ENCODE data around the gene TM6SF1. TPM values are rescaled to one million over a fixed set of nuclear protein-coding genes. Genes with fewer than 3 reads are reported as not detected.

Gene TM6SF1
- total RNA-seq, 2 donors from 2014 or later, result 0.62 to 1.5 TPM

DNA sequence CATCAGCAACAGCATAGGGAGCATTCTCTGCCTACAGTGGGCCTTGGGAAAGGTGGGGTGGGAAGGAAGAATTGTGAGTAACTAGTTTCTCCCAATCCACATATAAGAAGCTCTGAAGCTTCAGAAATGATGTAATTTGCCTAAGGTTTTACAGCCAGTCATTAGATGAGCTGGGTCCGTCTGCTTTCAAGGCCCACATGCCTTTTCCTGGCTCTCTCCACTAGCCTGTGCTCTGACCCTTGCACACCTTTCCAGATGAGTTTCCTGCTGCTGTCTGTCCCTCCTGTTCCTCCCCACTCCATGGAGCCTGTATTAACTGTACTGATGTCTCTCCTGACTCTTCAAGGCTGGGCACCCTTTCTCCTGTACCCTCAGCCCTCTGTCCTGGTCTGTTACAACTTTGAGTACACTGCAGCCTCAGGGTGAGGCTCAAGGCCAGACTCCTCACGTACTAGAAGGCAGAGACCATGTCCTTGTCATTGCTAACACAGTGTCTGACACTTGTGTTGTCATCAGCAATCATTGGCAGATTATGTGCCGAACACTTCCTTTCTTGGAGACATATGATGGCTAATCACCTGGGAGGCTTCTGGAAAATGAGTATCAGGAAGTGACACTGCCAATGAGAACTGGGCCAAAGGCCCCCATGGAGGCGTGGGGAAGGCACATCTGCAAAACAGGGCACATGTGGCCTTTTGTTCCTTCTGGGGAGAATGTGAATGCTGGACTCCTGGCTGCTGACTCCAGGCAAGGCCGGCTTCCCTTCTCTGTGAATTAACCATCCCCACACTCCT is 6.6 kb downstream of the TM6SF1 start:
- Histone ChIP-seq H3K9me3 (no peaks in the 10 kb centered on the region), H3K27ac (no peak overlapping the region), H3K4me3 (no peak overlapping the region), H3K4me1 (no peaks in the 10 kb centered on the region), H3K27me3 (no peaks in the 10 kb centered on the region), H3K36me3 (no peaks in the 10 kb centered on the region), H3K9ac (ENCODE audit: low read depth in 2 of 2, low read length in 2 of 2) (no peak overlapping the region)
- TF ChIP-seq, protein P1, sequence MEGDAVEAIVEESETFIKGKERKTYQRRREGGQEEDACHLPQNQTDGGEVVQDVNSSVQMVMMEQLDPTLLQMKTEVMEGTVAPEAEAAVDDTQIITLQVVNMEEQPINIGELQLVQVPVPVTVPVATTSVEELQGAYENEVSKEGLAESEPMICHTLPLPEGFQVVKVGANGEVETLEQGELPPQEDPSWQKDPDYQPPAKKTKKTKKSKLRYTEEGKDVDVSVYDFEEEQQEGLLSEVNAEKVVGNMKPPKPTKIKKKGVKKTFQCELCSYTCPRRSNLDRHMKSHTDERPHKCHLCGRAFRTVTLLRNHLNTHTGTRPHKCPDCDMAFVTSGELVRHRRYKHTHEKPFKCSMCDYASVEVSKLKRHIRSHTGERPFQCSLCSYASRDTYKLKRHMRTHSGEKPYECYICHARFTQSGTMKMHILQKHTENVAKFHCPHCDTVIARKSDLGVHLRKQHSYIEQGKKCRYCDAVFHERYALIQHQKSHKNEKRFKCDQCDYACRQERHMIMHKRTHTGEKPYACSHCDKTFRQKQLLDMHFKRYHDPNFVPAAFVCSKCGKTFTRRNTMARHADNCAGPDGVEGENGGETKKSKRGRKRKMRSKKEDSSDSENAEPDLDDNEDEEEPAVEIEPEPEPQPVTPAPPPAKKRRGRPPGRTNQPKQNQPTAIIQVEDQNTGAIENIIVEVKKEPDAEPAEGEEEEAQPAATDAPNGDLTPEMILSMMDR (IDR thresholded peaks at IDR 0.05), result no peak
- intact Hi-C loops (cut with DNase I), result no loop called here
- no peak for DNase-seq

DNA sequence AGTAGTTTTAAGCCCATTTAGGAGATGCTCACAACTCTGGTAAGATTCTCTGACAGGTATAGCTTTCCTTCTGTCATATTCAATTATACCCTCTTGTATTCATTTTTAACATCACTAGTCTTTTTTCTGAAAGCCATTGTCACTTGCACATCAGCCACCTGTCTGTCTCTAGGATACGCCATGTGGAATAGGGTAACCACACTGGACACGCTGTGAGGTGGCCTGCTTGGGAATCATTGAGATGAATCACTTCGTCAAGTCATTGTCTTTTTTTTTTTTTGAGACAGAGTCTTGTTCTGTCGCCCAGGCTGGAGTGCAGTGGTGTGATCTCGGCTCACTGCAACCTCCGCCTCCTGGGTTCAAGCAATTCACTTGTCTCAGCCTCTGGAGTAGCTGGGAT is 7.4 kb downstream of the TM6SF1 start:
- DNase-seq, result no peak
- Histone ChIP-seq H3K9me3 (no peaks in the 10 kb centered on the region), H3K27me3 (no peaks in the 10 kb centered on the region), H3K9ac (ENCODE audit: low read depth in 2 of 2, low read length in 2 of 2) (no peak overlapping the region), H3K4me3 (no peak overlapping the region), H3K4me1 (no peaks in the 10 kb centered on the region), H3K27ac (no peak overlapping the region), H3K36me3 (no peaks in the 10 kb centered on the region)
- TF ChIP-seq, protein P1 (IDR thresholded peaks at IDR 0.05), result no peak
- intact Hi-C loops (cut with DNase I), result no loop called here

DNA sequence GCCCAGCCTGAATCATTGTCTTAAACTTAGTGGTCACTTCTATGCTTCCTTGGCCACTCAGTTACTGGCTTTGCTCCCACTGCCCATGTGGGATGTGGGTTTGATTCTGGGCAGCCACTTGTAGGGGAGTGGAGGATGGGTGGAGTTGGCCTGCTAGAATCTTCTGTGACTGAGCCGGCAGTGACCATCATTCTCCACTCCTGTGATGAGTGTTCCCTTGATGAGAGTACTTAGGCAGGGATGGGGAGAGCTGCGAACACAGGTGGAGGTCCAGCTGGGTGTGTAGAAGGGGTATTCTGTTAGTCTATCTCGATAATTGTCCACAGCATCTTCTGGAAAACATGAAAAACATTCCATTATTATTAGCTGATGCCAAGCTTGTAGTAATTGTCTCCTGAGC is 8.0 kb downstream of the TM6SF1 start:
- Histone ChIP-seq H3K4me3 (no peak overlapping the region), H3K36me3 (no peaks in the 10 kb centered on the region), H3K27ac (no peak overlapping the region), H3K9ac (ENCODE audit: low read depth in 2 of 2, low read length in 2 of 2) (no peak overlapping the region), H3K27me3 (no peaks in the 10 kb centered on the region), H3K9me3 (no peaks in the 10 kb centered on the region), H3K4me1 (no peaks in the 10 kb centered on the region)
- TF ChIP-seq, protein P1 (IDR thresholded peaks at IDR 0.05), result no peak
- DNase-seq, result no peak
- intact Hi-C loops (cut with DNase I), result no loop called here

DNA sequence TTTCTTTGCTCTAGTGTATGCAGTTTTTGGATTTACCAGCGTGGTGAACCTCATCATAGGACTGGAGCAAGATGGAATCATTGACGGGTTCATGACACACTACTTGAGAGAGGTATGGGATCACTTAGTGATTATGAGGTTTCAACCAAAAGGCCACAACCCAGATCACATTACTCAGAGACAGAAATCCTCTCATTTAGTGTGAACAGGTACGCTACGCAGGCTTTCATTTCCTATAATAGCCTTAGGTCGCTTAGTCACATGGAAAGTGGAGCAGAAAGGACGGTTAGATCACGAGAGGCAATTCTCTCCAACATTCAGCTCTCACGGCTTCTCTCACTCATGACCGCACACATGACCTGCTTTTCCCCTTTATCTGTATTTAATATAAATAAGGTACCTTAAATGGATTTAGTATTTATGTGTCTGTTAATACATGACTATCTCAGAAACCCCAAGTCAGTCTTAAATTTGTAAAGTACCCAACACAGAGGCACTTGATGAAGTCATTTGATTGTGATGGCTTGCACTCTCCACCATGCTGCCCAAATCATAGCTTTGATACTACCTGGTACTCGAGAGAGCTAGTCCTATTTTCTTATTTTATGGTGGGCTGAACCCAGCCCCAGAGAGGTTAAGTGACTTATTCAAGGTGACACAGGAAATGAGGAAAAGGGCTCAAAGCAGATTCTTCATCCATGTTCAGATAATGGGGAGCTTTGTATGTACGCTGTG is 8.6 kb downstream of the TM6SF1 start:
- TF ChIP-seq, protein P1 (IDR thresholded peaks at IDR 0.05), result no peak
- no peaks in the 10 kb centered on the region for H3K9me3 ChIP-seq

DNA sequence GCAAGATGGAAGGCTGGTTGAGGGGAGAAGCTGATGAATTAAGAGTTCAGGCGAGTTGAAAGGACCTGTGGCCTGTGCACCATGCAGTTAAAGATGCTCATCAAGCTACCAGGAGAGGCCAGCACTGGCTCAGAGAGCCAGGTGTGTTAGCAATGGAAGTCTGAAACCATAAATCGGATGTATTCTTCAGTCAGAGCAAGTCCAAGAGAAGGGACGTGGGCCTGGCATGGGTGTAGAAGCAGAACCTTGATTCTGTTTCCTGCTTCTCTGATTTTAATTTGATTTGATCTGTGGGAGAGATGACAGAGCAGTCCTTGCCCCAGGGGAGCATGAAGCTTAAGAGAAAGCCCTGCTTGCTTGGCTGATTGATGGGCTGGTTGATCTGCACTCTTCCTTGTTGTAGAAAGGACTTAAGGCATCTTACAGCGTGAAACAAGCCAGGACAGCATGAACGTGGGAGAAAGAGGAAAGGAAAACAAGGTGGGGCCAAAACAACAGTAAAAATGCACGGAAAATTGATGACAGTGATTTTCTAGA is 10.9 kb downstream of the TM6SF1 start:
- TF ChIP-seq, protein P1 (IDR thresholded peaks at IDR 0.05), result no peak
- intact Hi-C loops (cut with DNase I), result no loop called here
- H3K36me3 ChIP-seq, result no peaks in the 10 kb centered on the region

More for the DNA sequence above, 8.6 kb downstream of the TM6SF1 start:
- intact Hi-C loops (cut with DNase I), result no loop called here
- no peak overlapping the region for H3K27ac ChIP-seq
- H3K36me3 ChIP-seq, result no peaks in the 10 kb centered on the region
- DNase-seq, result no peak
- H3K27me3 ChIP-seq, result no peaks in the 10 kb centered on the region
- H3K4me1 ChIP-seq, result no peaks in the 10 kb centered on the region
- no peak overlapping the region for H3K4me3 ChIP-seq
- H3K9ac ChIP-seq (ENCODE audit: low read depth in 2 of 2, low read length in 2 of 2), result no peak overlapping the region

More for the DNA sequence above, 10.9 kb downstream of the TM6SF1 start:
- Histone ChIP-seq H3K27ac (no peak overlapping the region), H3K4me1 (no peaks in the 10 kb centered on the region), H3K9ac (ENCODE audit: low read depth in 2 of 2, low read length in 2 of 2) (no peak overlapping the region), H3K9me3 (no peaks in the 10 kb centered on the region), H3K4me3 (no peak overlapping the region), H3K27me3 (no peaks in the 10 kb centered on the region)
- no peak for DNase-seq
